ENCODE measurements around the gene PHACTR3.

PHACTR3 gene

DNA sequence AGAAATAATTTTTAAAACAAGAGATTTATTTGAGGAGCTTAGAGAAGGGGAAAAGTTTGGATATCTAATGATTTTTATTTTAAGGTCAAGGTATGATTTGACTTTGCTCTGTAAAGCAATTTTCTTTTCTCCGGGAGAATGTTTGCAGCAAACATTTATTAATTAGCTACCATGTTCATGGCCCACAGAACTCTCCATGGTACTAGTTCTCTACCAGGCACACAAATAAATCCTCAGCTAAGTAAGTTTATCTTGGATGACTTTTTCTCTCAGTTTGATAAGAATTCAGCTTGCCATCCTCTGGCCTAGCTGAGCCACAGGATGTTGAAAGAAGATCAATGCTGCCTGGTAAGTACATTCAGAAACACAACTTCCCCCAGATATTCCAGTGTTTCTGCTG is 94.3 kb downstream of the PHACTR3 start:
- DNase-seq (ENCODE audit: low read depth), result no peak

DNA sequence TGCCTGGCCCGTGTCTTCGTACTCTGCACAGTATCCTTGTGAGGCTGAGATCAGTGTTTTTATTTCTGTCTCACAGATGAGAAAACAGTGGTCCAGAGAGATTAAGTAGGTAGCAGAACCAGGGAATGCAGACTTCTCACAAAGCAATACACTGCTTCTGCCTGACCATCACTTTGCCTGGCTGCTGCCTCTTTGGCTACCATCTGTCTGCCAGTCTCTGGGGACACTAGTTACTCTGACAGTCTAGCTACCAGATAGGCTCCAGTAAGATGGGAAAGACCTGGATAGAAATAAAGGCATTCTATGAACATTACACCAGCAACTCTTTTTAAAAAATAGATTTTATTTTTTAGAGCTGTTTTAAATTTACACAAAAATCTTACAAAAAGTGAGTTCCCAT is 96.9 kb downstream of the PHACTR3 start:
- no peak for DNase-seq (ENCODE audit: low read depth)

DNA sequence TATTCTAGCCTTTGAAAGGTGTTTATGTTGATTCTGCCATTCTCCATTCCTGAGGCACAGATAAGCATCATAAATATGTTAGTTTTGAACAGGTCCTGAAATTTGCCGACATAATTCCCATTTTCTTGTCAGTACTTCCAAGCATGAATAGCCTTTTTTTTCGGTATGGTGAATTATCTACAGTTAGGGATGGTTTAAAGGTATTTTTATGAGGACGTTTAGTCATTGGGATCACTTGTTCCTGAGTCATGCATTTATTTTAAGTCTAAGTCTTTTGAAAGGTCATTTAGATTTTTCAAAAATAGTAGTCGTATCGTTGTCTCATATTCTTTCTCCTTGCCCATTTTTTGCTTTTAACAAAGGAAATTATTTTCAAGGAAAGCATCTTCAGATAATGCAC is 98.7 kb downstream of the PHACTR3 start:
- DNase-seq (ENCODE audit: low read depth), result no peak

DNA sequence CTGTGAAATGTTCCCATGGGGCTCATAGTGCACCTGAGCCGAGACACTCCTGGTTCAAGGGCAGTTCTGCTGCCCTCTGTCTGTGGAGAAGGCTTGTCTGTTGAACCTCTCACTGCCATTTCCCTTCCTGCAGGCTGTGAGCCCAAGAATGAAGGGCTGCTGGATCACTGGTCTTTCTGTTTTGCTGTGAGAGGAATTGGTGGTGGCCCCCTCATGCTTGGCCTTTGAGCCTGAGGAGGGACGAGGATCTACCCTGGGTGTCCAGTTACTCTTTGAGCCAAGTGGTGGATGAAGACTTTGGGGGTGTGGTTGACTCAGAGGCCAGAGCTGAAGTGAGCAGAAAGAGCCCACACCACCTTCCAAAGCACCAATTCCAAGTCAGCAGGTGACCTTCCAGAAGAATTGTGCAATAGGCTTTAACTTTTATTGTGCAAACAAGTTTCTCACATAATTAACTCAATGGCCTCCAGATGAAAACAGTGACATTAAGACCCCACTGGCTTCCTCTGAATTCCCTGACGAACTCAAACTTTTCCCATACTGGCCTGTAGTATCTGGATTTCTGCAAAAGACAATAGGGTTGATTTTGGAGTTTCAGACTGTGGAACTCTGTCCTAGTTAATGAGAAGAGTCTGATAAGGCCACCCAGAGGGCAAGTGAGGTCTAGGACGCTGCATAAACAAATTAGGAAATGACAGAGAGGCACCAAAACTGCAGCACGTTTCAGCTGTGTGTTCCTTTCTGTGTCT is 101.5 kb downstream of the PHACTR3 start:
- DNase-seq (ENCODE audit: low read depth), result no peak

DNA sequence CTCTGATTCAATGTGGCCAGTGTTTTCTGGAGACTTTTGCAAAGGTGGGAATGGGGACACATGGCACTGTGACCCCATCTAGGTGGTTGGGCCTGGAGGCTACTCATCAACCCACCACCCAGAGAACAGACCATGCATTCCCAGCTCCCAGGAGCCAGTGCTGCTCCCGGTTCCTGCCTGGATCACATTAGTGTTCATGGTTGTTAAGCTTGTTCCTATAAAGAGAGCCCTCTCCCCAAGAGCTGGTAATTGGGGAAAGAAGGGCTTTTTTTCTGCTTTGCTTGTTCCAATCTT is 102.0 kb downstream of the PHACTR3 start:
- DNase-seq (ENCODE audit: low read depth), result no peak

DNA sequence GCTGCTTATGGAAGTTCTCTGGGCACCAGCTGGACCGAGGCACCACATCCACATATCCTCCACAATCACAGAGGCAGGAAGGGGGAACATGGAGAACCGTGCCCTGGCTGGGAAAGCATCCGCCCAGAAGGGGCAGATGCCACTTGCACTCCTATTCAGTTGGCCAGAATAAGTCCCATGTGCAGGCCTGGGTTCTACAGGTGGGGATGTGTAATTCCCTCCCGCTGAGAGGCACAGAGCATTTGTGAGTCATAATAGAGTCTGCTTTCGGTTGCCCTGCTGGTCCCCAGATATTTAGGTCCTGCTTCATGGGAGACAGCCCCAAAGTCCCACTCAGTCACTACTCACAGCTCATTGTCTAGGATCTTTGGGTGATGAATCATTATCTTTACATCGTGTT is 104.0 kb downstream of the PHACTR3 start:
- DNase-seq (ENCODE audit: low read depth), result no peak

GRCh38 chr20:59709636-59710035 is 105.3 kb downstream of the PHACTR3 start:
- no peak for DNase-seq (ENCODE audit: low read depth)

DNA sequence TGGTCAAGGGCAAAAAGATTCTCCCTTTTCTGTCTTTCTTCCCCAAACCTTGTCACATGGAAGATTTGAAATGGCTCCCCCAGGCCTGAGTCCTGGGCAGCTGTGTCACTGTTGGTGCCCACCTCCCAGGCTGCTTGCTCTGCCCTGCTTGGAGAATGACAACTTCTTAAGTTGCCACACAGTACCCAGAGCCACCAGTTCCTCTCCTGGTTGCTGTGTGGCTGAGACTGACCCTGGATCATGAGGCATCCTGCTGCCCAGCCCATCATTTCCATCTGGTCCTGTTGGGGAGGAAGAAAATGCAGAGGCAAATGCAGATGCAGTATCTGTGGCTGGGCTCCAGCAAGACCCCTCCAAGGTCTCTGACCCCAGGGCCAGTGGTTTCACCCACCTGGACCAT is 113.7 kb downstream of the PHACTR3 start:
- DNase-seq (ENCODE audit: low read depth), result no peak

DNA sequence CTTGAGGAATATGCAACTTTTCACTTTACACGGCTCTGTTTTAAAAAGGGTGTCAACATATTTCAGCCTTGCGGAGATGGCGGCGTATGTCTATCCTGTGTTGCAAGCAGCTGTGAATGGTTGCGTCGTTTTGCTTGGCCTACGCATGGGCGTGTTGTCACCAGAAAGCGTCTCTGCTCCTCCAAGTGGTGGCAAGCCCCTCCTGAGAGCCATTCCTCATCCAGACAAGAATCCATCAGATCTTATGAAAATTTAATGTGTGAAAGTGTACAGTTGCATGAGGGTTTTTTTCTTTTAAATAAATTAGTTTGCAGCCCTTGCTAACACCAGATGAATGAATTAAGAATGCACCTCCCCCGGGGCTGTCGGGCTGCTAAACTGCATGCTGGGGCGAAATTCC is 114.4 kb downstream of the PHACTR3 start:
- no peak for DNase-seq (ENCODE audit: low read depth)

- no peak for DNase-seq (ENCODE audit: low read depth)
Measured at GRCh38 chr20:59720013-59720412, 115.7 kb downstream of the PHACTR3 start.

DNA sequence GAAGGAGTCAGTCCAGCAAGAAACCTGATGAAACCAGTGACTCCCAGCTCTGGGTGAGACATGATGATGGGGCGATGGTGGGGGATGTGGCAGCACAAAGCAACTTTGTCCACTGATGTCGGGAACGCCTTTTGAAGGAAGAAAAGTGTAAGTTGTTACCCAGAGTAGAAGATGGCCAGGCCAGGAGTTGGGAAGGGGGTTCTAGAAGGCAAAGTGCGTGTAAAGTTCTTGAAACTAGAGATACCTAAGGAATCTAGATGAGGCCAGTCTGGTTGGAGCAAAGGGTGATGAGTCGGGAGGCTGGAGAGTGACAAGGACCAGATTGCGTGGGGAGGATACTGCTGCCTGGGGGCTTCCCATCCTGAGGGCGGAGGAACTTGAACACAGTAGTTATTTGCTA is 117.0 kb downstream of the PHACTR3 start:
- DNase-seq (ENCODE audit: low read depth), result no peak

- DNase-seq (ENCODE audit: low read depth), result no peak
Measured at GRCh38 chr20:59723108-59723500, 118.8 kb downstream of the PHACTR3 start.

DNA sequence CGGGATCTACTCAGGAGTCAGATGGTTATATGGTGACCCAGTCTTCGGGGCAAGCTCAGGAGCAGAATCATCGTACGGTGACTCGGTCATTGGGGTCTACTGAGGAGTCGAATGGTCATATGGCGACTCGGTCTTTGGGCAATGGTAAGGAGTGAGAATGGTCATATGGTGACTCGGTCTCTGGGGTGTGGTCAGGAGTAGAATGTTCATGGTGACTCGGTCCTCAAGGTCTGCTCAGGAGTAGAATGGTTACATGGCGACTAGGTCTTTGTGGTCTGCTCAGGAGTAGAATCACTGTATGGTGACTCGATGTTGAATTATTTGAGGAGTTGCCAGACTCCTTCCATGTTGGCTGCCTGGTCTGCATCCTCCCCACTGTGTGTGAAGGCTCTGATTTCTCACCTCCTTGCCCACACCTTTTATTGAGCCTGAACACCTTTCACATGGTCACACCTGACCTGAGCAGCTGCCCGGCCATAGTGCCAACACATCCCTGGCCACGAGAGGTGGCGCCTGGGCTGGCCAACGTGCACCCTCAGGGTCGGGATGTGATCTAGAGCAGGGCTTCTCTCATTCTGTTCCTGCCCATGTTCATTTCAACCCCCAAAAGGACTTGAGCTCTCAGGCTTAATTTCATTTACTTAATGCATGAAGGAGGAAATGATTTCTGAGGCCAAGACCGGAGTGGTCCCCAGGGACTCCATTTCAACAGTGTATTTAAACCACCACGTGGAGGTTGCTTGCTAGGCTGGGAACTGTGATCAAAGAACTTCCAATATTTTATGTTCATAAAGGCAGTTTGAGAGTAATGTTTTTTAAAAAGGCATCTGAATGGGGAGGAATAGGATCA is 119.5 kb downstream of the PHACTR3 start:
- no peak for DNase-seq (ENCODE audit: low read depth)

GRCh38 chr20:59724457-59725366 is 120.4 kb downstream of the PHACTR3 start:
- no peak for DNase-seq (ENCODE audit: low read depth)

- no peak for DNase-seq (ENCODE audit: low read depth)
Measured at GRCh38 chr20:59725476-59726280, 121.3 kb downstream of the PHACTR3 start.

GRCh38 chr20:59726281-59726595 is 121.9 kb downstream of the PHACTR3 start:
- DNase-seq (ENCODE audit: low read depth), result no peak

GRCh38 chr20:59728722-59729430 is 124.5 kb downstream of the PHACTR3 start:
- no peak for DNase-seq (ENCODE audit: low read depth)

- DNase-seq (ENCODE audit: low read depth), result no peak
Measured at GRCh38 chr20:59729506-59729905, 125.2 kb downstream of the PHACTR3 start.

DNA sequence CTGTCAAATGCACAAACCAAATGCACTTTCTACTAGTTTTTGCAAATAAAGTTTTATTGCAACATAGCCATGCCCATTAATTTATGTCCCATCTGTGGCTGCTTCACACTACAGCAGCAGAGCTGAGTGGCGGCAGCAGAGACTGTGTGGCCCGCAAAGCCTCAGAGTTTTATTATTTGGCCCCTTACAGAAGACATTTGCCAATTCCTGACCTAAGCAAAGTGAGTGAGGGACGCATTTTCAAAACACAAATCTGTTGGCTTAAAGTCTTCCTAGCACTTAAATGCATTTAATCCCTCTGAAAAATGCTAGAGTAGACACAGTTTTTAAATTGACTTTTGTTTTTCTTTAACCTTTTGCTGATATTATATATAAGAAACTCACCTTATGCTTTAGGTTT is 126.4 kb downstream of the PHACTR3 start:
- no peak for DNase-seq (ENCODE audit: low read depth)

DNA sequence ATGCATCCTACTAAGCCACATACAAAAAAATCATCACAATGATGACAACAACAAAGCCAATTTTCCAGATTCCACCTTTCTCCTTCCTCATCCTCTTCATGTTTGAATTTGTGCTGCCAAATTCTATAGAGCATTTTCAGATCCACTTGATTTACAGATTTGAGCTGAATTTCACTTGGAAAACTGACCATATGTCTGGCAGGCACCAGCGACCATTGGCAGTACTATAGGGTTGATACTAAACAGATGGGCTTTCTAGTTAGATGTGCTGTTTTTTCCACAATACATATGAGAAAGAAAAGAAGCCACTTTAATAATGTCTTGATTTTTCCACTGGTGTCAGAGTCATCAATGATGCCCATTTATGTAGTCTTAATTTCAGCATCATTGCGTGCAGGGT is 127.0 kb downstream of the PHACTR3 start:
- DNase-seq (ENCODE audit: low read depth), result no peak

DNA sequence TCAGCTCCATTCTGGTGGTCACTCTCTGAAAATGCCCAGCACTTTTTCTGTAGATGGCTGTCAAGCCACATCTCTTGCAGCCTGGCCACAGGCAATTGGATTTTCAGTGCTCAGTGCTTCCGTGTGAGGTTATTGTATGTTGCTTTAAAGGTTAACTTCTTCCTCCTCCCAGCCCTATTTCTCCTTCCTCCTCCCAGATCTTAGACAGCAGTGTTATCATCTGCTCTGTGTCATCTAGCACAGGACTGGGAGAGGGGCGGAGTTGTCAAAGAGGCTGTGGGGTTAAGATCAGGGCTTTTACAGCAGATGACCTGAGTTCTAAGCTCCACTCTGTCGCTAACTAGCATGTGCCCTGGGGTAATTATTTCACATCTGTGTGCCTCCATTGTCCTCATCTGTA is 129.0 kb downstream of the PHACTR3 start:
- DNase-seq (ENCODE audit: low read depth), result no peak

All from amniotic epithelial cell (primary cell).